Liver (tissue), 9 donors: ENCODE results near the gene NAA30. TPM values are rescaled to one million over a fixed set of nuclear protein-coding genes. Genes with fewer than 3 reads are reported as not detected.

Source experiments
- DNase-seq: peaks from one replicate; pipeline ENCODE4 v3.0.0-alpha.2; 2017; ENCODE audit warnings: low spot score
- H3K27ac ChIP-seq, 2 donors: one replicate each; pipeline ENCODE4 v1.7.0; 2013; ENCODE audit warnings: inconsistent platforms in 2 of 2, low read length in 2 of 2, control low read depth in 1 of 2, low read depth in 1 of 2, mild to moderate bottlenecking in 1 of 2
- H3K27me3 ChIP-seq, 4 donors: one replicate each; pipeline versions ENCODE4 v1.6.1 to v1.7.0; 2013; ENCODE audit warnings: low read length in 3 of 4, inconsistent platforms in 1 of 4, mild to moderate bottlenecking in 1 of 4, moderate library complexity in 1 of 4; ENCODE audit not compliant: control insufficient read depth in 4 of 4, insufficient read depth in 4 of 4
- H3K36me3 ChIP-seq, 4 donors: one replicate each; pipeline versions ENCODE4 v1.6.1 to v1.7.0; 2013; ENCODE audit warnings: low read length in 3 of 4, mild to moderate bottlenecking in 3 of 4, low read depth in 1 of 4, moderate library complexity in 1 of 4; ENCODE audit not compliant: control insufficient read depth in 4 of 4, insufficient read depth in 3 of 4
- H3K4me1 ChIP-seq, 4 donors: one replicate each; pipeline versions ENCODE4 v1.6.1 to v1.7.0; 2013; ENCODE audit warnings: low read length in 3 of 4, mild to moderate bottlenecking in 3 of 4, moderate library complexity in 1 of 4; ENCODE audit not compliant: control insufficient read depth in 4 of 4, insufficient read depth in 4 of 4
- H3K4me3 ChIP-seq, 3 donors: one replicate each; pipeline versions ENCODE4 v1.6.1 to v1.7.0; 2013; ENCODE audit warnings: low read length in 3 of 3, control low read depth in 1 of 3, low read depth in 1 of 3, mild to moderate bottlenecking in 1 of 3
- H3K9ac ChIP-seq, 2 donors: one replicate each; pipeline ENCODE4 v1.7.0; 2013; ENCODE audit warnings: low read length in 2 of 2, mild to moderate bottlenecking in 2 of 2, moderate library complexity in 2 of 2, control low read depth in 1 of 2, low read depth in 1 of 2
- H3K9me3 ChIP-seq, 4 donors: one replicate each; pipeline versions ENCODE4 v1.6.1 to v1.7.0; 2013; ENCODE audit warnings: low read length in 3 of 4; ENCODE audit not compliant: control insufficient read depth in 4 of 4
- ATF3 ChIP-seq: IDR thresholded peaks from 2 replicates; pipeline ENCODE4 v1.6.1; 2016; ENCODE audit warnings: antibody characterized with exemption
- CTCF ChIP-seq: fragments of 150-350 bp; IDR thresholded peaks from 2 replicates; pipeline ENCODE4 v1.5.1; 2017; ENCODE audit warnings: improper control_type of control experiment, low read depth, low read length; ENCODE audit not compliant: missing input control
- EGR1 ChIP-seq, 2 donors: IDR thresholded peaks; 2 replicates each; pipeline ENCODE4 v1.6.1; 2016 to 2018; ENCODE audit warnings: antibody characterized with exemption in 2 of 2, low read depth in 2 of 2
- FOXA1 ChIP-seq: IDR thresholded peaks from 2 replicates; pipeline ENCODE4 v1.6.1; 2016; ENCODE audit warnings: antibody characterized with exemption
- FOXA2 ChIP-seq: IDR thresholded peaks from 2 replicates; pipeline ENCODE4 v1.6.1; 2016; ENCODE audit warnings: antibody characterized with exemption
- GABPA ChIP-seq, 2 donors: IDR thresholded peaks in 1 of 2; conservative IDR thresholded peaks in 1 of 2; 2 replicates each; pipeline ENCODE4 v1.6.1; 2016; ENCODE audit warnings: antibody characterized with exemption in 2 of 2, mild to moderate bottlenecking in 1 of 2, moderate library complexity in 1 of 2
- HNF4A ChIP-seq, 2 donors: conservative IDR thresholded peaks; 2 replicates each; pipeline ENCODE4 v1.6.1; 2016; ENCODE audit warnings: antibody characterized with exemption in 2 of 2, mild to moderate bottlenecking in 2 of 2
- HNF4G ChIP-seq: IDR thresholded peaks from 2 replicates; pipeline ENCODE4 v1.6.1; 2016; ENCODE audit warnings: antibody characterized with exemption
- JUND ChIP-seq, 2 donors: IDR thresholded peaks; 2 replicates each; pipeline ENCODE4 v1.6.1; 2016; ENCODE audit warnings: antibody characterized with exemption in 2 of 2
- MAX ChIP-seq: IDR thresholded peaks from 2 replicates; pipeline ENCODE4 v1.6.1; 2016; ENCODE audit warnings: antibody characterized with exemption
- NR2F2 ChIP-seq: IDR thresholded peaks from 2 replicates; pipeline ENCODE4 v1.6.1; 2016; ENCODE audit warnings: antibody characterized with exemption
- RAD21 ChIP-seq, 2 donors: IDR thresholded peaks; 2 replicates each; pipeline ENCODE4 v1.6.1; 2016; ENCODE audit warnings: antibody characterized with exemption in 2 of 2, mild to moderate bottlenecking in 2 of 2
- REST ChIP-seq: IDR thresholded peaks from 2 replicates; pipeline ENCODE4 v1.6.1; 2016; ENCODE audit warnings: antibody characterized with exemption, mild to moderate bottlenecking
- RXRA ChIP-seq, 2 donors: IDR thresholded peaks; 2 replicates each; pipeline ENCODE4 v1.6.1; 2017 to 2018; ENCODE audit warnings: antibody characterized with exemption in 2 of 2, mild to moderate bottlenecking in 1 of 2
- SP1 ChIP-seq: IDR thresholded peaks from 2 replicates; pipeline ENCODE4 v1.6.1; 2018; ENCODE audit warnings: antibody characterized with exemption, mild to moderate bottlenecking
- TAF1 ChIP-seq: conservative IDR thresholded peaks from 2 replicates; pipeline ENCODE4 v1.6.1; 2016; ENCODE audit warnings: antibody characterized with exemption, mild to moderate bottlenecking
- YY1 ChIP-seq: IDR thresholded peaks from 2 replicates; pipeline ENCODE4 v1.6.1; 2016; ENCODE audit warnings: antibody characterized with exemption, mild to moderate bottlenecking
- ZBTB33 ChIP-seq: IDR thresholded peaks from 2 replicates; pipeline ENCODE4 v1.6.1; 2016; ENCODE audit warnings: antibody characterized with exemption
- WGBS: extraction: QIAGEN DNeasy Blood & Tissue Kit; methylation state at CpG from one replicate; pipeline ENCODE4 v1.1.7; 2013; 5-methylcytosine and 5-hydroxymethylcytosine counted together
- polyA plus RNA-seq, 2 donors: library from polyadenylated mRNA; stranded (reverse) in 1 of 2; unstranded in 1 of 2; fragments of 200-250 nt in 1 of 2; fragments of >200 nt in 1 of 2; fragmentation: Nextera tagmentation in 1 of 2; extraction: Ambion mirVana in 1 of 2; gene quantifications; one replicate each; pipeline versions ENCODE4 v1.2.1 to v1.2.3, GENCODE V29; 2013 to 2015
- total RNA-seq, 2 donors: library from RNA; depleted of rRNA; stranded (reverse); fragments of >200 nt; gene quantifications; one replicate each; pipeline ENCODE4 v1.2.3, GENCODE V29; 2014
- donor health status: healthy.
- donor health status: healthy.
- donor health status: healthy.
- donor health status: healthy.
- donor health status: healthy.

NAA30 gene
- total and polyA plus RNA-seq, 4 donors = 5.8 to 19.1 (median 8.2) TPM

- no peak overlapping the region for H3K27ac ChIP-seq
- peaks cover 0 to 7% (median 3%) of the 10 kb centered on the region in 4 donors for H3K36me3 ChIP-seq
- 76% methylated on average over 1 of the region's 1 CpG for WGBS
- no peaks in the 10 kb centered on the region for H3K9me3 ChIP-seq
- H3K9ac ChIP-seq = no peak overlapping the region
- peaks cover 2 to 20% (median 13%) of the 10 kb centered on the region in 4 donors for H3K4me1 ChIP-seq
- H3K27me3 ChIP-seq = no peaks in the 10 kb centered on the region
- DNase-seq = no peak
- no peak overlapping the region for H3K4me3 ChIP-seq
- TF ChIP-seq HNF4A (conservative IDR thresholded peaks at IDR 0.05) = no peak
- no peak for TF ChIP-seq RAD21 (IDR thresholded peaks at IDR 0.05)
- no peak for TF ChIP-seq FOXA1
- no peak for TF ChIP-seq TAF1
- no peak for TF ChIP-seq RXRA (IDR thresholded peaks at IDR 0.05)
- no peak for TF ChIP-seq GABPA (IDR thresholded peaks at IDR 0.05 in 1 of 2, conservative IDR thresholded peaks at IDR 0.05 in 1 of 2)
- no peak for TF ChIP-seq HNF4G
- no peak for TF ChIP-seq NR2F2
- no peak for TF ChIP-seq REST
- TF ChIP-seq JUND (IDR thresholded peaks at IDR 0.05) = no peak
- TF ChIP-seq FOXA2 = no peak
- no peak for TF ChIP-seq MAX
- TF ChIP-seq SP1 = no peak
- TF ChIP-seq YY1 = no peak
- no peak for TF ChIP-seq CTCF
- no peak for TF ChIP-seq ATF3
- no peak for TF ChIP-seq EGR1 (IDR thresholded peaks at IDR 0.05; ENCODE audit: low read depth in 2 of 2)
- TF ChIP-seq ZBTB33 = no peak
Measured at GRCh38 chr14:57403521-57403864, 13.1 kb downstream of the NAA30 start.
